Measurements from ENCODE around the gene CNPY1. TPM values are rescaled to one million over a fixed set of nuclear protein-coding genes. Genes with fewer than 3 reads are reported as not detected.

Gene CNPY1
- total RNA-seq, 1 experiment from 2014 or later, result not detected

DNA sequence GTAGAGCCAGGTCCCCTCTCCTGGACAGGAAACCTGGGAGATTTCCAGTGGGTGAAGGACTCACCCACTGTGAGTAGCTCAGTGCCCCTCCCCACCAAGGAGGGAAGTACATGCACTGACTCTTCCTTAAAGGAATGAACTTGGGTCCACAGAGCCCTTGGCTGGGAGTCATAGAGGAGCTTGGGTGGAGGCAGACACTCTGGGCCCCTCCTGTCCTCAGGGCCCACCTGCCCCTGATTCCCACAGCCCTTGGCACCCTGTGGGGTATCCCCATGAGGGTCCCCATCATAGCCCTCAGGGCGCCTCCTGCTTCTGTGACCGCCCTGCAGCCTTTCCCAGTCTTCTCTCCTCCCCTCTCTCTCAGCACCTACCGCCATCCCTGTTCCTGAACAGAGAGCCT lies 84.7 kb downstream of the CNPY1 start:
- Histone ChIP-seq H3K79me2 (ENCODE audit: low read length) (no peaks in the 10 kb centered on the region), H3K27ac (ENCODE audit: low read length) (no peak overlapping the region)

DNA sequence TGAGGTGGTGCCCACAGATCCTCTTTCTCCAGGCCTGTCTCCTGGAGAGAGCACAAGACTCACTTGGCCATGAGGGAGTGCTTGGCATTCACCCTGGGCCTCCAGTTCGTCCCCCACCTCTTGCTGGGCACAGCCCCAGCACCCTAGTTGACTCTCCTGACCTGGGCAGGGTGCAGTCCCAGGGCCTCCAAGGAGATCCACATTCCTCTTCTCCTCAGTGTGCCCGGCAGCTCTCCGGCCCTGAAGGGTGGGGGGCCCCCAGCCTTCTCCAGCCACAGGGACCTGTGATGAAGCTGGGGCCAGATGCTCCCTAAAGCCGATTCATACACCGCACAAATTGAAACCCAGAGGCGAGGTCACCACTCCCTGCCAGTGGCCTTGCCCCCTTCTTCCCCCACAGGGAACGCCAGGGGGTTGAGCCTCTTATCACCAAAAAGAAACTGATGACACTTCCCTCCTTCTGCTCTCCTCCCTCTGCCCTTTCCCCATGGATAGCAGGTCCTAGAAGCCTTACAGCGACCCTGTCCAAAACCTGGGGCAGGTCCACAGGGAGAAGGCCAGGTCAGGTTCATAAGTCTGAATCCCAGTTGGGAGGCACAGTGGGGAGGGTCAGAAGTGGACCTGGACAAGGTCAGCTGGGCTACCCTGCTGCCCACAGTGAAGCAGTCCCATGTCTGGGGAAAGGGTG lies 85.3 kb downstream of the CNPY1 start:
- H3K9ac ChIP-seq (ENCODE audit: low read length), result no peak overlapping the region
- no peak overlapping the region for H2AFZ ChIP-seq (ENCODE audit: low read length)
- H4K20me1 ChIP-seq (ENCODE audit: insufficient read depth, low read depth, low read length), result no peaks in the 10 kb centered on the region
- DNase-seq, result no peak
- no peak overlapping the region for H3K4me3 ChIP-seq (ENCODE audit: low read length)
- no peaks in the 10 kb centered on the region for H3K9me2 ChIP-seq (replicated peaks; ENCODE audit: insufficient read depth, low read length)
- H3K27ac ChIP-seq (ENCODE audit: low read length), result no peak overlapping the region
- H3K36me3 ChIP-seq (ENCODE audit: insufficient read depth, low read length), result no peaks in the 10 kb centered on the region
- H3K4me1 ChIP-seq (ENCODE audit: low read length), result no peaks in the 10 kb centered on the region
- H3K9me3 ChIP-seq (ENCODE audit: low read length), result no peaks in the 10 kb centered on the region
- no peaks in the 10 kb centered on the region for H3K27me3 ChIP-seq (ENCODE audit: low read length)
- no peaks in the 10 kb centered on the region for H3K79me2 ChIP-seq (ENCODE audit: low read length)
- H3K4me2 ChIP-seq (ENCODE audit: low read depth, low read length, poor library complexity, severe bottlenecking), result no peak overlapping the region

More for the DNA sequence above, 84.7 kb downstream of the CNPY1 start:
- Histone ChIP-seq H4K20me1 (ENCODE audit: insufficient read depth, low read depth, low read length) (no peaks in the 10 kb centered on the region), H3K36me3 (ENCODE audit: insufficient read depth, low read length) (no peaks in the 10 kb centered on the region), H2AFZ (ENCODE audit: low read length) (no peak overlapping the region), H3K4me3 (ENCODE audit: low read length) (no peak overlapping the region), H3K4me1 (ENCODE audit: low read length) (no peaks in the 10 kb centered on the region), H3K9ac (ENCODE audit: low read length) (no peak overlapping the region), H3K4me2 (ENCODE audit: low read depth, low read length, poor library complexity, severe bottlenecking) (no peak overlapping the region), H3K9me3 (ENCODE audit: low read length) (no peaks in the 10 kb centered on the region), H3K9me2 (replicated peaks; ENCODE audit: insufficient read depth, low read length) (no peaks in the 10 kb centered on the region), H3K27me3 (ENCODE audit: low read length) (no peaks in the 10 kb centered on the region)
- DNase-seq, result no peak

DNA sequence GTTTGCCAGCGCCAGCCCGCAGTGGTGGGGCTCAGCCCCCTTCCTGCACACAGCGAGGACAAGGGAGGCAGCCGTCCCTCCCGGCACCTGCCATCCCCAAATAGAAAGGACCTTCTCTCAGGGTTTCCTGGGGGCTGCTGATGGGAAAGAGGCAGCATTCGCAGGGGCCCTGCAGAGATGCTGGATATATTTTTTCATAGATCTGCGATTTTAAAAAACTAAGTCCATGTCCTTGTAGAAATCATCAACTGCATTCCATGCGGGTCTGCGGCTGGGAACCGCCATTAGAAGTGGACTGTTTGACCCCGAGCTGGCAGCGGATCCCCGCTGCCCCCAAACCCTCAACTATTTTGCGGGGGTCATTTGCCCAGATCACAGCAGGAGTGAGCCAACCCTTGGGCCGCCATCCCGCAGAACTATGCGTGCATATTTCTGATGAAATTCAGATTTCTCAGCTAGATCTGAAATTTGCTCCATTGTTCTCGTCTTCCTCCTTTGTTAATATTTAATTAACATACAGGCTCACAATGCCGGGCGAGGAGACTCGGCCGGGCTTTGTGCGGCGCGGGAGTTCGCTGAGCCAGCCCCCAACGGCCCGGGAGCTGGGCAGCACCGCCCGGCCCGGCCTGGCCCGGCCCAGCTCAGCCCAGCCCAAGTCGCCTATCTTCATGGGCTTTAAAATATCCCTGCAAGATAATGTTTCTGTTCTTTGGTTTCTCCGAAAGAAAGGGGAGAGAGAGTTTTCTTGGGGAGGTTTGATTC lies 86.5 kb downstream of the CNPY1 start:
- Histone ChIP-seq H3K27ac (ENCODE audit: low read length) (no peak overlapping the region), H4K20me1 (ENCODE audit: insufficient read depth, low read depth, low read length) (no peaks in the 10 kb centered on the region), H2AFZ (ENCODE audit: low read length) (no peak overlapping the region), H3K9me3 (ENCODE audit: low read length) (no peaks in the 10 kb centered on the region), H3K27me3 (ENCODE audit: low read length) (no peaks in the 10 kb centered on the region), H3K4me1 (ENCODE audit: low read length) (no peaks in the 10 kb centered on the region), H3K9me2 (replicated peaks; ENCODE audit: insufficient read depth, low read length) (no peaks in the 10 kb centered on the region), H3K4me3 (ENCODE audit: low read length) (no peak overlapping the region), H3K4me2 (ENCODE audit: low read depth, low read length, poor library complexity, severe bottlenecking) (no peak overlapping the region), H3K79me2 (ENCODE audit: low read length) (no peaks in the 10 kb centered on the region), H3K9ac (ENCODE audit: low read length) (no peak overlapping the region), H3K36me3 (ENCODE audit: insufficient read depth, low read length) (no peaks in the 10 kb centered on the region)
- no peak for DNase-seq

DNA sequence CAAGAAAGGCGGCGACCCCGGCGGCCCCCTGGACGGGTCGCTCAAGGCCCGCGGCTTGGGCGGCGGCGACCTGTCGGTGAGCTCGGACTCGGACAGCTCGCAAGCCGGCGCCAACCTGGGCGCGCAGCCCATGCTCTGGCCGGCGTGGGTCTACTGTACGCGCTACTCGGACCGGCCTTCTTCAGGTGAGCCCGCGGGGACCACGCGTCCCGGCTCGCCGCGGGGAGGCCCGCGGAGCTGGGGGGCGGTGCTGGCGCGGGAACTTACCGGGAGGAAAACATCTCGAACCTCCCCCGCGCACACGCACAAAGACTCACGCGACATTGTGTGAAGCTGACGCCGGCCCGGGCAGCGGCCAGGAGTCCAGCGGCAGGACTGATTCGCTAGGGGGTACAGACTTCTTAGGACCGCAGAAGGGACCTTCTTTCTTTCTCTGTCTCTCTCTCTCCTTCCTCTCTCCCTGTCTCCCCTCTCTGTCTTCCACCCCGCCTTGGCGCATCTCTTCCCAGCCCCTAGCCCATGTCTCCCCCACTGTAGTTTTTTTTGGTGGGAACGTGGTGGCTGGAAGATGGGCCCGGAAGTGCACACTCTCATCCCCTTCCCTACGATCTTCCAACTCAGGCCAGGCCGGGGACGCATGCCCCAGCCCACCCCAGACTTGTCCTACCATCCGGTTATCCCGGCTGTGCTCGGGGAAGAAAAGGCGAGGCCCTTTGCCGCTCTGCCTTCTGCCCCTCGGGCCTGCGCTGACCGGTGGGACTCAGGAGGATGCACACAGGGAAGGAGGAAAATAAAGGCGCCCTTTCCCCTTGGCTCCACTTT lies 87.3 kb downstream of the CNPY1 start:
- Histone ChIP-seq H3K79me2 (ENCODE audit: low read length) (no peaks in the 10 kb centered on the region), H3K36me3 (ENCODE audit: insufficient read depth, low read length) (no peaks in the 10 kb centered on the region), H4K20me1 (ENCODE audit: insufficient read depth, low read depth, low read length) (no peaks in the 10 kb centered on the region), H3K4me2 (ENCODE audit: low read depth, low read length, poor library complexity, severe bottlenecking) (no peak overlapping the region), H3K4me1 (ENCODE audit: low read length) (no peaks in the 10 kb centered on the region), H2AFZ (ENCODE audit: low read length) (no peak overlapping the region), H3K9me3 (ENCODE audit: low read length) (no peaks in the 10 kb centered on the region), H3K9ac (ENCODE audit: low read length) (no peak overlapping the region), H3K27me3 (ENCODE audit: low read length) (no peaks in the 10 kb centered on the region), H3K9me2 (replicated peaks; ENCODE audit: insufficient read depth, low read length) (no peaks in the 10 kb centered on the region), H3K4me3 (ENCODE audit: low read length) (no peak overlapping the region), H3K27ac (ENCODE audit: low read length) (no peak overlapping the region)
- no peak for DNase-seq

DNA sequence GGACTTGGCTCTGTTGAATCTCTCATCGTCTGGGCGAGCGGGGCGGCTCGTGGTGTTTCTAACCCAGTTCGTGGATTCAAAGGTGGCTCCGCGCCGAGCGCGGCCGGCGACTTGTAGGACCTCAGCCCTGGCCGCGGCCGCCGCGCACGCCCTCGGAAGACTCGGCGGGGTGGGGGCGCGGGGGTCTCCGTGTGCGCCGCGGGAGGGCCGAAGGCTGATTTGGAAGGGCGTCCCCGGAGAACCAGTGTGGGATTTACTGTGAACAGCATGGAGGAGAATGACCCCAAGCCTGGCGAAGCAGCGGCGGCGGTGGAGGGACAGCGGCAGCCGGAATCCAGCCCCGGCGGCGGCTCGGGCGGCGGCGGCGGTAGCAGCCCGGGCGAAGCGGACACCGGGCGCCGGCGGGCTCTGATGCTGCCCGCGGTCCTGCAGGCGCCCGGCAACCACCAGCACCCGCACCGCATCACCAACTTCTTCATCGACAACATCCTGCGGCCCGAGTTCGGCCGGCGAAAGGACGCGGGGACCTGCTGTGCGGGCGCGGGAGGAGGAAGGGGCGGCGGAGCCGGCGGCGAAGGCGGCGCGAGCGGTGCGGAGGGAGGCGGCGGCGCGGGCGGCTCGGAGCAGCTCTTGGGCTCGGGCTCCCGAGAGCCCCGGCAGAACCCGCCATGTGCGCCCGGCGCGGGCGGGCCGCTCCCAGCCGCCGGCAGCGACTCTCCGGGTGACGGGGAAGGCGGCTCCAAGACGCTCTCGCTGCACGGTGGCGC lies 88.1 kb downstream of the CNPY1 start, which contains the start of gene EN2:
Gene EN2 (plus strand): TSS at position 19 of the 767 bp plus-strand sequence. CDS start 249 bp downstream, at position 268.
- Histone ChIP-seq H3K79me2 (ENCODE audit: low read length) (no peaks in the 10 kb centered on the region), H4K20me1 (ENCODE audit: insufficient read depth, low read depth, low read length) (no peaks in the 10 kb centered on the region), H3K36me3 (ENCODE audit: insufficient read depth, low read length) (no peaks in the 10 kb centered on the region), H3K27ac (ENCODE audit: low read length) (no peak within 1 kb of the TSS), H3K9me2 (replicated peaks; ENCODE audit: insufficient read depth, low read length) (no peaks in the 10 kb centered on the region), H2AFZ (ENCODE audit: low read length) (no peak within 1 kb of the TSS), H3K27me3 (ENCODE audit: low read length) (no peaks in the 10 kb centered on the region), H3K4me3 (ENCODE audit: low read length) (no peak within 1 kb of the TSS), H3K9ac (ENCODE audit: low read length) (no peak within 1 kb of the TSS), H3K4me1 (ENCODE audit: low read length) (no peaks in the 10 kb centered on the region), H3K4me2 (ENCODE audit: low read depth, low read length, poor library complexity, severe bottlenecking) (no peak within 1 kb of the TSS), H3K9me3 (ENCODE audit: low read length) (no peaks in the 10 kb centered on the region)
- no peak for DNase-seq

DNA sequence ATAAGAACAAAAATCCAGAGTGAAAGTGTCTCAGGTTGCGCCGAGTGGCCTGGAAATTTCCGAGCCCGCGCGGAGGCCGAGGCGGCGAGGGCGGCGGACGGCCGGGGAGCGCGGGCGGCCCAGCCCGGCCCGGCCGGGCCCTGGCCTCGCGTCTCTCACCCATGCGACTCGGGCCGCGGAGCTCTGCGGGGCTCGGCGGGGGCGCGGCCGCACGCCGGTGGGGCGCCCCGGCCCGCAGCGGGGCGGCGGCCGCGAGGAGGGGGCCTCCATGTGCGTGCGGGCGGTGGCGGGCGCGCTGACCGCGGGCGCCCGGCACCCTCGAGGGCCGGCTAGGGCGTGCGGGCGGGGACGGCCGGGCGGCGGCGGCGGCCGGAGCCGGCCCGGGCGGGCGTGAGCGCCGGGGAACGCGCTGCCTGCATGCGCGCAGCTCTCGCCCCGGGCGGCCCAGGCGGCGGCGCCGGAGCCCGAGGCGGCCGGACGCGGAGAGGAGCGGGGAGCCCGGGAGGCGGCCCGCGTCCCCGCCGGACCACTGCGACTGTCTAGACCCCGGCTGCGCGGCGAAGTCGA lies 88.7 kb downstream of the CNPY1 start:
- no peaks in the 10 kb centered on the region for H3K9me2 ChIP-seq (replicated peaks; ENCODE audit: insufficient read depth, low read length)
- no peaks in the 10 kb centered on the region for H3K9me3 ChIP-seq (ENCODE audit: low read length)
- no peak overlapping the region for H3K27ac ChIP-seq (ENCODE audit: low read length)
- H3K4me2 ChIP-seq (ENCODE audit: low read depth, low read length, poor library complexity, severe bottlenecking), result no peak overlapping the region
- DNase-seq, result no peak
- no peak overlapping the region for H2AFZ ChIP-seq (ENCODE audit: low read length)
- no peaks in the 10 kb centered on the region for H3K4me1 ChIP-seq (ENCODE audit: low read length)
- H3K27me3 ChIP-seq (ENCODE audit: low read length), result no peaks in the 10 kb centered on the region
- no peaks in the 10 kb centered on the region for H3K36me3 ChIP-seq (ENCODE audit: insufficient read depth, low read length)
- H4K20me1 ChIP-seq (ENCODE audit: insufficient read depth, low read depth, low read length), result no peaks in the 10 kb centered on the region
- no peak overlapping the region for H3K4me3 ChIP-seq (ENCODE audit: low read length)
- no peak overlapping the region for H3K9ac ChIP-seq (ENCODE audit: low read length)
- no peaks in the 10 kb centered on the region for H3K79me2 ChIP-seq (ENCODE audit: low read length)

DNA sequence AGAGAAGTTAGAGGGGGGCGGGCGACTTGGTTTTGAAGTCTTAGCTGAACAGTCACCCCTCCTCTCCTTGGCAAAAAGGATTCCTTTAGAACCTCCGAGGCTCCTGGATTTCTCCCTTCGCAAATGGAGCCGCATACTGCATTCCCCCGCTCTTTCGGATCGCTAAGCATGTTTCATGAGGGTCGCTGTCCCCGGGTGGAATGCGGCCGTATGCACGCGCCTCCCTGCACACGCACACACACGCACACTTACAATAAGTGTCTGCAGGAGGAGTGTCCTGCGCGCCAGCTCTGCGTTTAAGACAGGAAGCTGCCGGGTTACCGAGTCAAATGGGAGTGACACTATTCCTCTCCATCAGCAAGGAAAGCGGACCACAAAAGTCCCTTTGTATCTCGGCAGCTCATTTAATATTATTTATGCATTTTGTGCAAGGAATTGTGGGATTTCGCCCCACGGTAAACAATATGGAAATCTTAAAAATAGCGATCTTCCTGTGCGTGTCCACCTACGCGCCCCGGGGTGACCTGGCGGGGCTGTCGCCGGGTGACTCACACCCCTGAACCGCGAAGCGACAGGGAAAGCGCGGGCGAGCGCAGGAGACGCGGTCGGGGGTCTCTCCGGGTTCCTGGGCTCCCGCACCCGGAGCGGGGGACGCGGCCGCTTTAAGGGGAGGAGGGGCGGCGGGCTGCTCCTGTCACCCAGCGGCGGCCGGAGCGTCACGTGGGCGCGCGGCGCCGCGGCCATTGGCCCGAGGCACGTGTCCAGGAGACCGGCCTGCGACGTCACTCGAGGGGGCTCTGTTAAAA lies 89.4 kb downstream of the CNPY1 start:
- DNase-seq, result no peak
- Histone ChIP-seq H3K27ac (ENCODE audit: low read length) (no peak overlapping the region), H4K20me1 (ENCODE audit: insufficient read depth, low read depth, low read length) (no peaks in the 10 kb centered on the region), H3K9ac (ENCODE audit: low read length) (no peak overlapping the region), H3K9me3 (ENCODE audit: low read length) (no peaks in the 10 kb centered on the region), H3K4me3 (ENCODE audit: low read length) (no peak overlapping the region), H3K4me2 (ENCODE audit: low read depth, low read length, poor library complexity, severe bottlenecking) (no peak overlapping the region), H3K4me1 (ENCODE audit: low read length) (no peaks in the 10 kb centered on the region), H3K27me3 (ENCODE audit: low read length) (no peaks in the 10 kb centered on the region), H3K79me2 (ENCODE audit: low read length) (no peaks in the 10 kb centered on the region), H3K36me3 (ENCODE audit: insufficient read depth, low read length) (no peaks in the 10 kb centered on the region), H2AFZ (ENCODE audit: low read length) (no peak overlapping the region), H3K9me2 (replicated peaks; ENCODE audit: insufficient read depth, low read length) (no peaks in the 10 kb centered on the region)
